ENCODE measurements around the gene ZNF697. TPM values are rescaled to one million over a fixed set of nuclear protein-coding genes. Genes with fewer than 3 reads are reported as not detected.
"Not testable (repeated sequence)": the region's sequence is repeated elsewhere in the genome, so short reads cannot be mapped to it uniquely, and the experiment has no call there.

ZNF697 gene
- total and polyA plus RNA-seq, 9 of the 15 experiments (the other 6 are each of a cell fraction or from before 2014, with no cell fraction given) = 2.1 to 13.6 (median 8.3) TPM

- TF ChIP-seq FOXM1 (IDR thresholded peaks at IDR 0.05; ENCODE audit: low read depth) (no peak), FOXM1 (CRISPR knock-in tag; IDR thresholded peaks at IDR 0.05; ENCODE audit: low read depth) (no peak), AFF1 (IDR thresholded peaks at IDR 0.05; ENCODE audit: low read depth in 1 of 2, partially characterized antibody in 2 of 2) (no peak)
These were observed 60.7 kb downstream of the ZNF697 start (continued) for GRCh38 chr1:119587341-119587740.

- H3K36me3 ChIP-seq (ENCODE audit: control insufficient read depth, insufficient read depth, low read length); ATAC-seq; BruUV-seq (replicated peaks); H3K9me1 ChIP-seq (ENCODE audit: control insufficient read depth, insufficient read depth, low read length); H3K9me3 ChIP-seq (replicated peaks; ENCODE audit: control insufficient read depth, insufficient read depth, low read depth, low read length); FAIRE-seq; H3K9ac ChIP-seq (ENCODE audit: insufficient read depth in 1 of 2, low read depth in 2 of 2, low read length in 2 of 2); POLR2A ChIA-PET; H3K79me2 ChIP-seq (ENCODE audit: control insufficient read depth, insufficient read depth, low read length); H3K27ac ChIP-seq (ENCODE audit: extremely low read depth, low read depth, low read length); CTCF ChIA-PET (ENCODE audit: low intra/inter-chr PET ratio); H3K4me1 ChIP-seq (replicated peaks in 1 of 2; ENCODE audit: control insufficient read depth in 2 of 2, insufficient read depth in 2 of 2, low read length in 2 of 2); H4K20me1 ChIP-seq (replicated peaks; ENCODE audit: control insufficient read depth, insufficient read depth, low read length); intact Hi-C loops (cut with micrococcal nuclease); H3K4me2 ChIP-seq (ENCODE audit: insufficient read depth, low read length); DNase-seq (ENCODE audit: extremely low read depth in 1 of 4, low spot score in 3 of 4); H3K4me3 ChIP-seq; H2AFZ ChIP-seq (ENCODE audit: low read depth, low read length); in situ Hi-C loops (cut with MboI); H3K27me3 ChIP-seq (ENCODE audit: control insufficient read depth in 2 of 2, insufficient read depth in 2 of 2, low read length in 2 of 2): not testable (repeated sequence)
- WGBS (ENCODE audit: insufficient coverage, low coverage, missing lambda C conversion rate) = 0% methylated on average over 2 of the region's 2 CpGs
These were observed 62.3 kb downstream of the ZNF697 start for GRCh38 chr1:119585801-119586200.
